ENCODE measurements around the gene FDXACB1. TPM values are rescaled to one million over a fixed set of nuclear protein-coding genes. Genes with fewer than 3 reads are reported as not detected.

Gene FDXACB1
- total and polyA plus RNA-seq, 4 experiments from 2014 or later = 3.9 to 8.9 (median 5.4) TPM

GRCh38 chr11:111913031-111913861 lies 34.3 kb upstream of the FDXACB1 start:
- POLR2A ChIA-PET (ENCODE audit: partially characterized antibody) = no interaction called here
- no peak overlapping the region for H3K4me3 ChIP-seq (ENCODE audit: low read length in 2 of 2)
- peaks cover 35 to 51% of the 10 kb centered on the region in 2 donors for H3K27me3 Mint-ChIP-seq
- H3K4me3 Mint-ChIP-seq = no peak overlapping the region
- intact Hi-C loops (cut with micrococcal nuclease) = no loop called here
- peaks cover 5% of the 10 kb centered on the region for H3K27me3 ChIP-seq (ENCODE audit: insufficient read depth, low read length)
- H3K36me3 Mint-ChIP-seq = no peaks in the 10 kb centered on the region
- H3K4me1 Mint-ChIP-seq = peaks cover 0 to 4% (median 0%) of the 10 kb centered on the region in 4 donors
- no peak for DNase-seq
- no peaks in the 10 kb centered on the region for H3K36me3 ChIP-seq (ENCODE audit: insufficient read depth, low read length)
- no peaks in the 10 kb centered on the region for H3K4me1 ChIP-seq (ENCODE audit: insufficient read depth, low read length)
- no peak overlapping the region for H3K27ac ChIP-seq (ENCODE audit: low read depth, low read length)
- no peak overlapping the region for H3K27ac Mint-ChIP-seq
- CTCF ChIA-PET (ENCODE audit: partially characterized antibody) = no interaction called here
- no peaks in the 10 kb centered on the region for H3K9me3 ChIP-seq (ENCODE audit: control insufficient read depth in 1 of 2, low read length in 2 of 2)
- no peaks in the 10 kb centered on the region for H3K9me3 Mint-ChIP-seq

- intact Hi-C loops (cut with micrococcal nuclease) = no loop called here
- ChIA-PET POLR2A (ENCODE audit: partially characterized antibody) (no interaction called here), CTCF (ENCODE audit: partially characterized antibody) (no interaction called here)
- Histone ChIP-seq H3K4me3 (ENCODE audit: low read length in 2 of 2) (no peak within 1 kb of the TSS), H3K36me3 (ENCODE audit: insufficient read depth, low read length) (no peaks in the 10 kb centered on the region), H3K27ac (ENCODE audit: low read depth, low read length) (no peak within 1 kb of the TSS), H3K9me3 (ENCODE audit: control insufficient read depth in 1 of 2, low read length in 2 of 2) (no peaks in the 10 kb centered on the region), H3K27me3 (ENCODE audit: insufficient read depth, low read length) (peaks cover 5% of the 10 kb centered on the region), H3K4me1 (ENCODE audit: insufficient read depth, low read length) (no peaks in the 10 kb centered on the region)
- Mint-ChIP-seq H3K36me3 (no peaks in the 10 kb centered on the region), H3K27ac (peak within 1 kb of the TSS in 1 of 7 donors; percentile 31), H3K4me3 (no peak within 1 kb of the TSS), H3K9me3 (no peaks in the 10 kb centered on the region), H3K27me3 (peaks cover 35 to 47% of the 10 kb centered on the region in 2 donors), H3K4me1 (peaks cover 0 to 4% (median 0%) of the 10 kb centered on the region in 4 donors)
- no peak for DNase-seq
Measured at GRCh38 chr11:111912535-111912934, 33.6 kb upstream of the FDXACB1 start, which contains the start of gene HSPB2. HSPB2 (plus strand) TSS chr11:111912734; CDS start chr11:111912830, 96 bp downstream.

- no peaks in the 10 kb centered on the region for H3K36me3 ChIP-seq (ENCODE audit: insufficient read depth, low read length)
- H3K36me3 Mint-ChIP-seq = no peaks in the 10 kb centered on the region
- no peak for DNase-seq
- peaks cover 5% of the 10 kb centered on the region for H3K27me3 ChIP-seq (ENCODE audit: insufficient read depth, low read length)
- no peaks in the 10 kb centered on the region for H3K9me3 ChIP-seq (ENCODE audit: control insufficient read depth in 1 of 2, low read length in 2 of 2)
- intact Hi-C loops (cut with micrococcal nuclease) = no loop called here
- H3K27ac Mint-ChIP-seq = peak within 1 kb of the TSS in 2 of 7 donors; percentile 23 to 31
- H3K27ac ChIP-seq (ENCODE audit: low read depth, low read length) = no peak within 1 kb of the TSS
- H3K4me3 ChIP-seq (ENCODE audit: low read length in 2 of 2) = no peak within 1 kb of the TSS
- H3K4me3 Mint-ChIP-seq = peak within 1 kb of the TSS in 1 of 8 donors; percentile 60
- ChIA-PET CTCF (ENCODE audit: partially characterized antibody) (interaction anchor here (1.8 kb wide), 1 partner anchor 70 kb away, joined by 4 read pairs; no protein-coding TSS in a partner anchor), POLR2A (ENCODE audit: partially characterized antibody) (no interaction called here)
- H3K4me1 ChIP-seq (ENCODE audit: insufficient read depth, low read length) = no peaks in the 10 kb centered on the region
- H3K9me3 Mint-ChIP-seq = no peaks in the 10 kb centered on the region
- H3K4me1 Mint-ChIP-seq = peaks cover 0 to 4% (median 0%) of the 10 kb centered on the region in 4 donors
- peaks cover 35 to 41% of the 10 kb centered on the region in 2 donors for H3K27me3 Mint-ChIP-seq
Measured at GRCh38 chr11:111911563-111912401, 32.8 kb upstream of the FDXACB1 start, which contains the start of gene CRYAB. CRYAB (minus strand) TSS chr11:111911770; CDS start chr11:111911724, 46 bp downstream.

GRCh38 chr11:111910676-111911562 lies 32.0 kb upstream of the FDXACB1 start:
- peaks cover 0 to 4% (median 0%) of the 10 kb centered on the region in 4 donors for H3K4me1 Mint-ChIP-seq

GRCh38 chr11:111909378-111909777 lies 30.4 kb upstream of the FDXACB1 start:
- no peaks in the 10 kb centered on the region for H3K4me1 ChIP-seq (ENCODE audit: insufficient read depth, low read length)
- Mint-ChIP-seq H3K4me1 (peaks cover 0 to 4% (median 0%) of the 10 kb centered on the region in 4 donors), H3K9me3 (peaks cover 0 to 3% (median 0%) of the 10 kb centered on the region in 8 donors), H3K27me3 (peaks cover 23 to 29% of the 10 kb centered on the region in 2 donors), H3K27ac (no peak overlapping the region), H3K4me3 (no peak overlapping the region), H3K36me3 (peaks cover 0 to 6% of the 10 kb centered on the region in 2 donors)
- CTCF ChIA-PET (ENCODE audit: partially characterized antibody) = interaction anchor here (1.0 kb wide), 1 partner anchor 22 kb away, joined by 4 read pairs; no protein-coding TSS in a partner anchor
- intact Hi-C loops (cut with micrococcal nuclease) = no loop called here
- DNase-seq = no peak
- H3K9me3 ChIP-seq (ENCODE audit: control insufficient read depth in 1 of 2, low read length in 2 of 2) = no peaks in the 10 kb centered on the region
- H3K4me3 ChIP-seq (ENCODE audit: low read length in 2 of 2) = no peak overlapping the region
- POLR2A ChIA-PET (ENCODE audit: partially characterized antibody) = no interaction called here
- no peaks in the 10 kb centered on the region for H3K27me3 ChIP-seq (ENCODE audit: insufficient read depth, low read length)
- no peak overlapping the region for H3K27ac ChIP-seq (ENCODE audit: low read depth, low read length)
- no peaks in the 10 kb centered on the region for H3K36me3 ChIP-seq (ENCODE audit: insufficient read depth, low read length)

More at GRCh38 chr11:111910676-111911562, 32.0 kb upstream of the FDXACB1 start:
- Histone ChIP-seq H3K4me3 (ENCODE audit: low read length in 2 of 2) (no peak overlapping the region), H3K27me3 (ENCODE audit: insufficient read depth, low read length) (peaks cover 5% of the 10 kb centered on the region), H3K36me3 (ENCODE audit: insufficient read depth, low read length) (no peaks in the 10 kb centered on the region), H3K27ac (ENCODE audit: low read depth, low read length) (no peak overlapping the region), H3K9me3 (ENCODE audit: control insufficient read depth in 1 of 2, low read length in 2 of 2) (no peaks in the 10 kb centered on the region), H3K4me1 (ENCODE audit: insufficient read depth, low read length) (no peaks in the 10 kb centered on the region)
- POLR2A ChIA-PET (ENCODE audit: partially characterized antibody) = no interaction called here
- no peaks in the 10 kb centered on the region for H3K9me3 Mint-ChIP-seq
- intact Hi-C loops (cut with micrococcal nuclease) = no loop called here
- CTCF ChIA-PET (ENCODE audit: partially characterized antibody) = interaction anchor here (1.8 kb wide), 1 partner anchor 69 kb away, joined by 4 read pairs; no protein-coding TSS in a partner anchor
- H3K27me3 Mint-ChIP-seq = peaks cover 29 to 34% of the 10 kb centered on the region in 2 donors
- H3K4me3 Mint-ChIP-seq = peak overlapping the region in 1 of 8 donors; percentile 60
- no peak for DNase-seq
- H3K36me3 Mint-ChIP-seq = no peaks in the 10 kb centered on the region
- H3K27ac Mint-ChIP-seq = peak overlapping the region in 1 of 7 donors; percentile 23

- ChIA-PET CTCF (ENCODE audit: partially characterized antibody) (interaction anchor here (1.0 kb wide), 1 partner anchor 23 kb away, joined by 4 read pairs; no protein-coding TSS in a partner anchor), POLR2A (ENCODE audit: partially characterized antibody) (no interaction called here)
- Histone ChIP-seq H3K4me3 (ENCODE audit: low read length in 2 of 2) (no peak overlapping the region), H3K9me3 (ENCODE audit: control insufficient read depth in 1 of 2, low read length in 2 of 2) (no peaks in the 10 kb centered on the region), H3K4me1 (ENCODE audit: insufficient read depth, low read length) (no peaks in the 10 kb centered on the region), H3K36me3 (ENCODE audit: insufficient read depth, low read length) (no peaks in the 10 kb centered on the region), H3K27me3 (ENCODE audit: insufficient read depth, low read length) (no peaks in the 10 kb centered on the region), H3K27ac (ENCODE audit: low read depth, low read length) (no peak overlapping the region)
- no peak overlapping the region for H3K4me3 Mint-ChIP-seq
- peaks cover 0 to 4% (median 0%) of the 10 kb centered on the region in 4 donors for H3K4me1 Mint-ChIP-seq
- no peak for DNase-seq
- H3K27me3 Mint-ChIP-seq = peaks cover 19 to 24% of the 10 kb centered on the region in 2 donors
- no peak overlapping the region for H3K27ac Mint-ChIP-seq
- peaks cover 0 to 3% (median 0%) of the 10 kb centered on the region in 8 donors for H3K9me3 Mint-ChIP-seq
- peaks cover 0 to 6% of the 10 kb centered on the region in 2 donors for H3K36me3 Mint-ChIP-seq
- intact Hi-C loops (cut with micrococcal nuclease) = no loop called here
Measured at GRCh38 chr11:111908639-111909305, 29.8 kb upstream of the FDXACB1 start.

Measured in CD4-positive, alpha-beta memory T cell (primary cell).